A549 treated with DMSO at 1 μM for 4 hours (cell line): ENCODE data around the gene POLH. TPM values are rescaled to one million over a fixed set of nuclear protein-coding genes. Genes with fewer than 3 reads are reported as not detected.

Experiments used
- total RNA-seq: library from RNA; stranded (reverse); fragments of 200-300 nt; extraction: Qiagen RNA extraction; gene quantifications from 5 replicates; pipeline ENCODE4 v1.2.3, GENCODE V29; 2022; ENCODE audit warnings: low read depth

The POLH gene
- total RNA-seq: 8.3 to 10.5 TPM (median 9.3 TPM) in 5 replicates

GRCh38 chr6:43575772-43576551, at the start of gene POLH, which contains the start of gene XPO5:
Gene POLH (plus strand): TSS chr6:43576185. CDS start chr6:43582320, 6,135 bp downstream.
Gene XPO5 (minus strand): TSS chr6:43576038. CDS start chr6:43575864, 174 bp downstream.

GRCh38 chr6:43629104-43629504, 53.1 kb downstream of the POLH start, which contains the start of gene GTPBP2:
Gene GTPBP2 (minus strand): TSS chr6:43629264. CDS start chr6:43629162, 102 bp downstream.

GRCh38 chr6:43635387-43636307, 59.7 kb downstream of the POLH start, which contains the start of gene MAD2L1BP:
Gene MAD2L1BP (plus strand): TSS chr6:43635840. CDS start chr6:43635876, 36 bp downstream.

GRCh38 chr6:43644940-43645612, 69.1 kb downstream of the POLH start, which contains the start of gene RSPH9:
Gene RSPH9 (plus strand): TSS chr6:43645036. CDS start chr6:43645099, 63 bp downstream.

Other genes starting within 250 kb of the POLH start
- 4.7 to 6.5 TPM (median 5.6 TPM) in 5 replicates for gene ZNF318, start 206.5 kb upstream of the POLH start, total RNA-seq
- 8.5 to 10.4 TPM (median 9.6 TPM) in 5 replicates for gene ABCC10, start 148.6 kb upstream of the POLH start, total RNA-seq
- gene DLK2, start 120.6 kb upstream of the POLH start, total RNA-seq: 3.5 to 6.8 TPM (median 6.4 TPM) in 5 replicates
- 18.6 to 21.0 TPM (median 20.1 TPM) in 5 replicates for gene TJAP1, start 98.6 kb upstream of the POLH start, total RNA-seq
- 0.74 to 1.3 TPM (median 1.1 TPM) in 5 replicates for gene LRRC73, start 65.8 kb upstream of the POLH start, total RNA-seq
- 60.8 to 71.1 TPM (median 68.3 TPM) in 5 replicates for gene YIPF3, start 59.3 kb upstream of the POLH start, total RNA-seq
- gene POLR1C, start 59.1 kb upstream of the POLH start, total RNA-seq: 47.0 to 60.7 TPM (median 53.9 TPM) in 5 replicates
- gene XPO5, start 147 bp upstream of the POLH start, total RNA-seq: 29.2 to 33.9 TPM (median 31.6 TPM) in 5 replicates
- gene GTPBP2, start 53.1 kb downstream of the POLH start, total RNA-seq: 18.4 to 21.5 TPM (median 20.0 TPM) in 5 replicates
- gene MAD2L1BP, start 59.7 kb downstream of the POLH start, total RNA-seq: 32.0 to 38.9 TPM (median 35.1 TPM) in 5 replicates
- gene RSPH9, start 68.9 kb downstream of the POLH start, total RNA-seq: 0.17 to 0.26 TPM (median 0.20 TPM) in 5 replicates
- 42.5 to 49.4 TPM (median 44.6 TPM) in 5 replicates for gene MRPS18A, start 111.6 kb downstream of the POLH start, total RNA-seq
- gene VEGFA, start 194.0 kb downstream of the POLH start, total RNA-seq: 30.6 to 34.4 TPM (median 33.1 TPM) in 5 replicates